ENCODE results near the gene SCUBE1. TPM values are rescaled to one million over a fixed set of nuclear protein-coding genes. Genes with fewer than 3 reads are reported as not detected.

Gene SCUBE1
- total and polyA plus RNA-seq, 2 donors from 2014 or later = 2.3 to 7.1 TPM

DNA sequence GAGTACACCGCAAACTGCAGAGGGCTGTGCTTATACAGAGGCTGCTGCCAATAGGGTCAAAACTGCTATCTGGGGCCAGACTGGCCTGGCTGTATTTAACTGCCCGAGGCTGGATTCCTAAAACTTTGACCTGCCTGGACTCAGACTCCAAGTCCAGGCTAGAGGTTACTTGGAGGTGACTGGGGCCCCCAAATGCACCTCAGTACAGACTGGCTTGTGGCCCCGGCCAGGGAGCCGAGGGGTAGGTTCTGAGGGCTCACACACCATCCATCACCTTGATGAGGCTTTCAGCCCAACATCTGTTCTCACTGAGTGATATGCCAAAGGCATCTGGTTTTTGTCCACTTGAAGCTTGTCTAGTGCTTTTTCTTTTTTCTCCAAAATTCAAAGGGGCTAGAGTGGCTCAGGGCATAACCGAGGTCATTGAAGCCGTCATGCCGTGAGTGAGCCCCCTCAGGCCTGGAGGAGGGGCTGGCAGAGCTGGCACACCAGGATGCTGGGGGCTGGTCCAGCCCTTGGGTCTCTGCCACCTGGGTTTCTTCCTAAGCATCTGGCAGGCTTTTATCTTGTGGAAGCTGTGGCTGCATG lies 103.9 kb downstream of the SCUBE1 start:
- no peak overlapping the region for H3K9ac ChIP-seq (ENCODE audit: low read length in 3 of 3)
- H3K9me3 ChIP-seq (ENCODE audit: control insufficient read depth in 2 of 3, insufficient read depth in 1 of 3, low read length in 3 of 3) = no peaks in the 10 kb centered on the region
- H3K27ac ChIP-seq (ENCODE audit: low read depth in 2 of 2, low read length in 2 of 2) = no peak overlapping the region
- no peak overlapping the region for H3K4me3 ChIP-seq (ENCODE audit: low read length in 3 of 3)
- peak in 2 of 5 donors; percentile 32 to 73 for DNase-seq
- intact Hi-C loops (cut with DNase I) = no loop called here
- H3K27me3 ChIP-seq (ENCODE audit: control insufficient read depth, insufficient read depth, low read length) = no peaks in the 10 kb centered on the region
- TF ChIP-seq, protein P1, sequence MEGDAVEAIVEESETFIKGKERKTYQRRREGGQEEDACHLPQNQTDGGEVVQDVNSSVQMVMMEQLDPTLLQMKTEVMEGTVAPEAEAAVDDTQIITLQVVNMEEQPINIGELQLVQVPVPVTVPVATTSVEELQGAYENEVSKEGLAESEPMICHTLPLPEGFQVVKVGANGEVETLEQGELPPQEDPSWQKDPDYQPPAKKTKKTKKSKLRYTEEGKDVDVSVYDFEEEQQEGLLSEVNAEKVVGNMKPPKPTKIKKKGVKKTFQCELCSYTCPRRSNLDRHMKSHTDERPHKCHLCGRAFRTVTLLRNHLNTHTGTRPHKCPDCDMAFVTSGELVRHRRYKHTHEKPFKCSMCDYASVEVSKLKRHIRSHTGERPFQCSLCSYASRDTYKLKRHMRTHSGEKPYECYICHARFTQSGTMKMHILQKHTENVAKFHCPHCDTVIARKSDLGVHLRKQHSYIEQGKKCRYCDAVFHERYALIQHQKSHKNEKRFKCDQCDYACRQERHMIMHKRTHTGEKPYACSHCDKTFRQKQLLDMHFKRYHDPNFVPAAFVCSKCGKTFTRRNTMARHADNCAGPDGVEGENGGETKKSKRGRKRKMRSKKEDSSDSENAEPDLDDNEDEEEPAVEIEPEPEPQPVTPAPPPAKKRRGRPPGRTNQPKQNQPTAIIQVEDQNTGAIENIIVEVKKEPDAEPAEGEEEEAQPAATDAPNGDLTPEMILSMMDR (IDR thresholded peaks at IDR 0.05; ENCODE audit: borderline replicate concordance, extremely low read depth, insufficient read depth) = no peak
- FAIRE-seq = no peak
- no peaks in the 10 kb centered on the region for H3K4me1 ChIP-seq (ENCODE audit: control insufficient read depth in 2 of 3, insufficient read depth in 2 of 3, low read depth in 1 of 3, low read length in 3 of 3)
- H3K36me3 ChIP-seq (ENCODE audit: control insufficient read depth in 2 of 3, insufficient read depth in 3 of 3, low read length in 3 of 3) = no peaks in the 10 kb centered on the region

DNA sequence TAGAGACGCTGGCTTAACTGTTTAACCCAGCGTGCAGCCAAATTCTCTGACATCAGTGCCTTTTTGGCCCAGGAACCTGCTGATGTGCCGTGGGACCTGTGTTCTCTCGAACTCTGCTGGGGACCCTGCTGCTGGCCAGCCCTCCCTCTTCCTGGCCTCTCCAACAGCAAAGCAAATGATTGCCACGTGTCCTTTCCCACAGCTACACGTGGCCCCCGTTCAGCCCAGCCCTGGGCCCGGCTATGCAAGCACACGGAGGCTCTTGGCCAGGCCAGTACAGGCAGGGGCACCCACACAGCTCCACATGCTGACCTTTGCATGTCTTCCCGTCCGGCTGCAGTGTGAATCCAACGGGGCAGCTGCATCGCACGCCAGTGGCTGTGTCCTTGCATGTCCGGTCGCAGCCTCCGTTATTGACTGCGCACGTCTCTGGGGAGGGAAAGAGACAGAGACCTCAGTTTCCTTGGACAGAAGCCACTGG lies 104.6 kb downstream of the SCUBE1 start:
- intact Hi-C loops (cut with DNase I) = no loop called here
- DNase-seq (no peak), FAIRE-seq (no peak)
- Histone ChIP-seq H3K4me1 (ENCODE audit: control insufficient read depth in 2 of 3, insufficient read depth in 2 of 3, low read depth in 1 of 3, low read length in 3 of 3) (no peaks in the 10 kb centered on the region), H3K4me3 (ENCODE audit: low read length in 3 of 3) (no peak overlapping the region), H3K9me3 (ENCODE audit: control insufficient read depth in 2 of 3, insufficient read depth in 1 of 3, low read length in 3 of 3) (no peaks in the 10 kb centered on the region), H3K9ac (ENCODE audit: low read length in 3 of 3) (no peak overlapping the region), H3K27me3 (ENCODE audit: control insufficient read depth, insufficient read depth, low read length) (no peaks in the 10 kb centered on the region), H3K27ac (ENCODE audit: low read depth in 2 of 2, low read length in 2 of 2) (no peak overlapping the region), H3K36me3 (ENCODE audit: control insufficient read depth in 2 of 3, insufficient read depth in 3 of 3, low read length in 3 of 3) (no peaks in the 10 kb centered on the region)
- TF ChIP-seq, protein P1 (IDR thresholded peaks at IDR 0.05; ENCODE audit: borderline replicate concordance, extremely low read depth, insufficient read depth) = no peak

DNA sequence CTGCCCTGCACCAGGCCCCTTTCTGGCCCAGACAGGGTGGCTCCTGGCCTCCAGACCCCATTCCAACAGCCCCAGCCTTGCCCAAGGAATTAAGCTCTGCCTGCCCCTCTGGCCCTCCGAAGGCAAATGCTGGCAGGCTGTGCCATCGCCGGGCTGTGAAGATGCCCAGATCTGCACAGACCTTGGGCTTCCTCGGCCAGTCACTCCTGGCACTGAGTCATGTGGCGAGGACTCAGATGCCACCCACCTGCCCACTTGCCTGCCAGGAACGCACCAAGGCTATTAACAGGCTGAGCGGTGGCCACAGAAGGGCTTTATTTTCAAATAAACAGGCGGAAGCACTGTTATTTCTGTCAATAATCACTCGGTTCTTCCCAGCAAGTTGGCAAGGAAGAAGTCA lies 105.9 kb downstream of the SCUBE1 start:
- H3K9me3 ChIP-seq (ENCODE audit: control insufficient read depth in 2 of 3, insufficient read depth in 1 of 3, low read length in 3 of 3) = no peaks in the 10 kb centered on the region
- no peaks in the 10 kb centered on the region for H3K4me1 ChIP-seq (ENCODE audit: control insufficient read depth in 2 of 3, insufficient read depth in 2 of 3, low read depth in 1 of 3, low read length in 3 of 3)
- no peak overlapping the region for H3K27ac ChIP-seq (ENCODE audit: low read depth in 2 of 2, low read length in 2 of 2)
- intact Hi-C loops (cut with DNase I) = no loop called here
- H3K4me3 ChIP-seq (ENCODE audit: low read length in 3 of 3) = no peak overlapping the region
- no peaks in the 10 kb centered on the region for H3K27me3 ChIP-seq (ENCODE audit: control insufficient read depth, insufficient read depth, low read length)
- TF ChIP-seq, protein P1 (IDR thresholded peaks at IDR 0.05; ENCODE audit: borderline replicate concordance, extremely low read depth, insufficient read depth) = no peak
- no peak for FAIRE-seq
- H3K36me3 ChIP-seq (ENCODE audit: control insufficient read depth in 2 of 3, insufficient read depth in 3 of 3, low read length in 3 of 3) = no peaks in the 10 kb centered on the region
- DNase-seq = no peak
- H3K9ac ChIP-seq (ENCODE audit: low read length in 3 of 3) = no peak overlapping the region

Data from kidney (tissue), 14 donors.